ENCODE measurements around the gene UBQLN1. TPM values are rescaled to one million over a fixed set of nuclear protein-coding genes. Genes with fewer than 3 reads are reported as not detected.

Gene UBQLN1
- total RNA-seq, 1 donor from 2014 or later = 102 TPM

DNA sequence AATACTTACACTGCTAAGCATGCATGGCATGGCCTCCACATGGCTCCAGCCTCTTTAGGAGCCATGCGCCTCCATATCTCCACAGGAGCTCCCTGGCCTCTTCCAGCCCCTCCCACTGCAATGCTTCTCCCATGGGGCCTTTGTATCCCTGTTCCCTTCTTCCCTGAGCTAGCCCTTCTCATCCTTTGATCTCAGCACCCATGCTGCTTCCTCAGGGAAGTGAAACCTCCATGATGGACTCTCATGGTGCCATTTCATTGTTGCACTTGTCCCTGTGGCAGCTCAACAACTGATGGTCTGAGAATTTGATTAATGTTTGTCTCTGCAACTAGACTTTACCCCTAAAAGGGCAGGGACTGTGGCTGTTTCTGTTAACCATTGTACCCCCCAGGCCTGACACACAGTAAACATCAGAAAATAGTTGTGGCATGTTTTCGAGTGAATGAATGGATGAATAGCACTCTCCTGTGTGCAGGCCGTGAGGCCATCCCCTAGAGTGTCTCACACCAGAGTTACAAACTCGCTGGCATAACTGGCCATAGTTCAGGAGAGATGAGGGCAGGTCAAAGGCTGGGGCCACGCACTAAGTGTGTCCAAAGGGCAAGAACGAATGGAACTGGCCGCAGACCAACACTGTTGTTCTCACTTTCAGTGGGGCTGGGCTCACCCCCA is 78.2 kb downstream of the UBQLN1 start:
- Mint-ChIP-seq H3K36me3 (ENCODE audit: low read depth, unreplicated experiment) (peaks cover 7% of the 10 kb centered on the region), H3K4me1 (ENCODE audit: unreplicated experiment) (peaks cover 2% of the 10 kb centered on the region), H3K27ac (ENCODE audit: unreplicated experiment) (peak overlapping the region; percentile 41), H3K9me3 (ENCODE audit: unreplicated experiment) (no peaks in the 10 kb centered on the region), H3K4me3 (ENCODE audit: unreplicated experiment) (no peak overlapping the region), H3K27me3 (ENCODE audit: unreplicated experiment) (peaks cover 3% of the 10 kb centered on the region)
- TF ChIP-seq, protein P1, sequence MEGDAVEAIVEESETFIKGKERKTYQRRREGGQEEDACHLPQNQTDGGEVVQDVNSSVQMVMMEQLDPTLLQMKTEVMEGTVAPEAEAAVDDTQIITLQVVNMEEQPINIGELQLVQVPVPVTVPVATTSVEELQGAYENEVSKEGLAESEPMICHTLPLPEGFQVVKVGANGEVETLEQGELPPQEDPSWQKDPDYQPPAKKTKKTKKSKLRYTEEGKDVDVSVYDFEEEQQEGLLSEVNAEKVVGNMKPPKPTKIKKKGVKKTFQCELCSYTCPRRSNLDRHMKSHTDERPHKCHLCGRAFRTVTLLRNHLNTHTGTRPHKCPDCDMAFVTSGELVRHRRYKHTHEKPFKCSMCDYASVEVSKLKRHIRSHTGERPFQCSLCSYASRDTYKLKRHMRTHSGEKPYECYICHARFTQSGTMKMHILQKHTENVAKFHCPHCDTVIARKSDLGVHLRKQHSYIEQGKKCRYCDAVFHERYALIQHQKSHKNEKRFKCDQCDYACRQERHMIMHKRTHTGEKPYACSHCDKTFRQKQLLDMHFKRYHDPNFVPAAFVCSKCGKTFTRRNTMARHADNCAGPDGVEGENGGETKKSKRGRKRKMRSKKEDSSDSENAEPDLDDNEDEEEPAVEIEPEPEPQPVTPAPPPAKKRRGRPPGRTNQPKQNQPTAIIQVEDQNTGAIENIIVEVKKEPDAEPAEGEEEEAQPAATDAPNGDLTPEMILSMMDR (IDR thresholded peaks at IDR 0.05; ENCODE audit: unreplicated experiment) = no peak
- no peak for DNase-seq (ENCODE audit: low spot score)

DNA sequence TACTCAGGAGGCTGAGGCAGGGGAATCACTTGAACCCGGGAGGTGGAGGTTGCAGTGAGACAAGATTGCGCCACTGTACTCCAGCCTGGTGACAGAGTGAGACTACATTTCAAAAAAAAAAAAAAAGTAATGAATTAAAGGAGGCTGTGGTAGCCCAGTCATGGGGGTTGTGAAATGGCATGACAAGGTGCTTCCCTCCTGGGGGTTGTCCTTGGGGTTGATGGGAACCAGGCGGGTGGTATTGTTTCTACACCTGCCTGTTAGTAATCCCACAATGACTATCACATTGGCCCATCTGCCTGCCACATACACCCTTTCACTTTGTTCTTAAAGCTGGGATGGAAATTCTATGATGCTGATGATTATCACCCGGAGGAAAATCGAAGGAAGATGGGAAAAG is 79.2 kb downstream of the UBQLN1 start:
- no peak for DNase-seq (ENCODE audit: low spot score)
- H3K4me3 Mint-ChIP-seq (ENCODE audit: unreplicated experiment) = no peak overlapping the region
- peaks cover 7% of the 10 kb centered on the region for H3K36me3 Mint-ChIP-seq (ENCODE audit: low read depth, unreplicated experiment)
- no peaks in the 10 kb centered on the region for H3K9me3 Mint-ChIP-seq (ENCODE audit: unreplicated experiment)
- peaks cover 3% of the 10 kb centered on the region for H3K27me3 Mint-ChIP-seq (ENCODE audit: unreplicated experiment)
- H3K4me1 Mint-ChIP-seq (ENCODE audit: unreplicated experiment) = peaks cover 12% of the 10 kb centered on the region
- TF ChIP-seq, protein P1 (IDR thresholded peaks at IDR 0.05; ENCODE audit: unreplicated experiment) = no peak
- H3K27ac Mint-ChIP-seq (ENCODE audit: unreplicated experiment) = no peak overlapping the region

DNA sequence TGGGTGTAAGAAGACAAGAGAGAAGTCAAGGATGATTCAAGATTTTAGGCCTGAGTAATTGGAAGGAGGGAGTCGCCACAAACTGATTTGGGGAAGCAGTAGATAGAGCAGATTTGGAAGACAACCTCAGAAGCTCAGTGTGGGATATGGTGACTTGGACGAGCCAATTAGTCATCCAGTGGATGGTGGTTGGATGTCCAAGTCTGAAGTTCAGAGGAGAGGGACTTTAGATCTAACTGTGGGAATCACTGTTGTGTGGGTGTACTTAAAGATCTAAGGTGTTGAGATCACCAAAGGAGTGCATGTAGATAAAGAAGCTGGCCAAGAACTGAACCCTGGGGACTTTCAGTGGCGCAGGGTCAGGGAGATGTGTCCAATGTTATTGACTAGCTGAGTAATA is 82.6 kb downstream of the UBQLN1 start:
- TF ChIP-seq, protein P1 (IDR thresholded peaks at IDR 0.05; ENCODE audit: unreplicated experiment) = no peak
- Mint-ChIP-seq H3K27ac (ENCODE audit: unreplicated experiment) (no peak overlapping the region), H3K36me3 (ENCODE audit: low read depth, unreplicated experiment) (peaks cover 4% of the 10 kb centered on the region), H3K4me3 (ENCODE audit: unreplicated experiment) (no peak overlapping the region), H3K4me1 (ENCODE audit: unreplicated experiment) (peaks cover 16% of the 10 kb centered on the region), H3K27me3 (ENCODE audit: unreplicated experiment) (peaks cover 5% of the 10 kb centered on the region), H3K9me3 (ENCODE audit: unreplicated experiment) (no peaks in the 10 kb centered on the region)
- no peak for DNase-seq (ENCODE audit: low spot score)

DNA sequence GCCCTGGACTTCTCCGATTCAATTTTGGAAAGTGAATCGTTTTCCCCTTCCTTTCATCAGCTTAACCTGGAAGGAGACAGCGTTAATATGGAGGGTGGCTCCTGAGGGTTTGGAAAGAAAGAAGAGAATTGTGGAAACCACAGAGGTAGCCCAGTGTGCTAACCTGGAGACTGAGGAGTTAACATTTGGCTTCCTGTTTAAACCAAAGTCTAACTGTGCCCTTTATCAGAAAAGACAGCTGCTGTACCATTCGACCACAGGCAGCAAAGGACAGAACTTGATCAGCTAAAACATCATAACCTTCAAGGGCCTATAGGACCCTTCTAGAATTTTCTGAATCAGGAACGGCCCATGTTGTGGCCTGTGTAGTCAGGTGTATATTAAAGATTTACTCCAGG is 84.1 kb downstream of the UBQLN1 start:
- Mint-ChIP-seq H3K4me3 (ENCODE audit: unreplicated experiment) (peak overlapping the region; percentile 80), H3K9me3 (ENCODE audit: unreplicated experiment) (no peaks in the 10 kb centered on the region), H3K27me3 (ENCODE audit: unreplicated experiment) (peaks cover 4% of the 10 kb centered on the region), H3K27ac (ENCODE audit: unreplicated experiment) (peak overlapping the region; percentile 49), H3K4me1 (ENCODE audit: unreplicated experiment) (peaks cover 16% of the 10 kb centered on the region), H3K36me3 (ENCODE audit: low read depth, unreplicated experiment) (no peaks in the 10 kb centered on the region)
- DNase-seq (ENCODE audit: low spot score) = no peak
- TF ChIP-seq, protein P1 (IDR thresholded peaks at IDR 0.05; ENCODE audit: unreplicated experiment) = no peak

DNA sequence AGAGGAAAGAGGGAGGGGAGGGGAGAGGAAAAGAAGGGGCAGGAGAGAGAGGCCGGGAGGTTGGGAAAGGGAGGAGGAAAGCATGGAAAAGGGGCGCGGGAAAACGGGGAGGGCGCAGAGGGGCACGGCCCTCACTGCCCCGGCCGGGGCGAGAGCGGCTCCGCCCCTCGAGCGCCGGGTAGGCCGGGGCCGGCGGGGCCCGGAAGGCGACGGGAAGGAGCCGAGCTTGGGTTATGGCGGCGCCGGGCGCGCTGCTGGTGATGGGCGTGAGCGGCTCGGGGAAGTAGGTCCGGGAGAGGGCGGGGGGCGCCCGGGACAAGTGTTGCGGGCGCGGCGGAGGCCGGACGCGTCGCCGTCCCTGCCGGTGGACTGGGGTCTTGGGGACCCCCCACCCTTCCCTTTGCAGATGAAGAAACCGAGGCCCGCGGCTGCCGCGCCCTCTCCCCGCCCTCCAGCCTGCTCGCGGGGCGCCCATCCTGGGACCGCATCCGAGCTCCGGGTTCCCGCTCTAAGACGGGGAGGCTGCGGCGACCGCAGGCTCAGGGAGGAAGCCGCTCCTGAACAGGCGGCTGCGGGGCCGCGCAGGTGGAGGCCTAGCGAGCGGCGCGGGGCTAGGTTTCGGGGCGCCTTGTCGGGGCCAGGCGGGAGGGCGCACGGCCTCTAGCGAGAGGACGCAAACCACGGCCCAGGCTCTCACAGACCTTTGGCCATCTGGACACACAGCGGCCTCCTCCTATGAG is 84.6 kb downstream of the UBQLN1 start, which contains the start of gene IDNK:
Gene IDNK (plus strand): TSS at position 205 of the 740 bp plus-strand sequence. CDS start 29 bp downstream, at position 234.
- H3K36me3 Mint-ChIP-seq (ENCODE audit: low read depth, unreplicated experiment) = no peaks in the 10 kb centered on the region
- peaks cover 4% of the 10 kb centered on the region for H3K27me3 Mint-ChIP-seq (ENCODE audit: unreplicated experiment)
- peaks cover 16% of the 10 kb centered on the region for H3K4me1 Mint-ChIP-seq (ENCODE audit: unreplicated experiment)
- no peaks in the 10 kb centered on the region for H3K9me3 Mint-ChIP-seq (ENCODE audit: unreplicated experiment)
- TF ChIP-seq, protein P1 (IDR thresholded peaks at IDR 0.05; ENCODE audit: unreplicated experiment) = no peak
- peak within 1 kb of the TSS; percentile 90 for H3K4me3 Mint-ChIP-seq (ENCODE audit: unreplicated experiment)
- DNase-seq (ENCODE audit: low spot score) = peak; percentile 68
- H3K27ac Mint-ChIP-seq (ENCODE audit: unreplicated experiment) = peak within 1 kb of the TSS; percentile 49

All from endothelial cell (in vitro differentiated cells).